ENCODE results near the gene CREB3L2. TPM values are rescaled to one million over a fixed set of nuclear protein-coding genes. Genes with fewer than 3 reads are reported as not detected.

The CREB3L2 gene
- total and polyA plus RNA-seq, 2 of the 8 experiments (the other 6 are each of a cell fraction or from before 2014, with no cell fraction given) = 14.4 to 48.3 TPM

DNA sequence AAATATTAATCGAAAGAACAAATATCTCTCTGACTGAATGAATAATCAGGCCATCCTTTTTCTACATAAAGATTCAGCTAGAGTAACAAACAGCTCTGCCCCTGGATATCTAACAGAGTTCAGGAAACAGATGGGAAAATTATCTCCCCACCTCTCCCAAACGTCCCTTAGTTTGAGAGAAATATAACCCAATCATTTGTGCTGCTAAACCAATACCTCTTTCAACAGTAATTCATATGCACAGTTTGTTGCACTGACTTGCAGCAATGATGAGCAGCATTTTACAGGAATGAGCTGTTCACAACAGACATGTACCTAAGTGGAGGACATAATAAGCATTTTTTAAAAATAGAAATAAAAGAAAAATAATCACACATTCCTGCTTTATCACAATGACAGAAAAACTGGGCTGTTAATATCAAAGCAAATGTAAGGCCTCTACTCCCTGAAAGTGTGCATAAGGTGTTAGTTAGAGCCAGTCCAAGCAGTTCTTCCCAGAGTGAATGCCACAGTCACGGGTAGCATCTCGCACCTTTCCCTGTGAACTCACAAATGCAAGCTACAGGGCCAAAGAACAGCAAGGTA lies 2.3 kb downstream of the CREB3L2 start:
- Histone ChIP-seq H3K4me3 (ENCODE audit: extremely low read depth in 1 of 4, insufficient read depth in 2 of 4, low read depth in 3 of 4, low read length in 4 of 4) (peak overlapping the region; percentile 87 to 95 (median 92); a peak in 5 of 8 replicates), H4K20me1 (replicated peaks in 1 of 2; ENCODE audit: control insufficient read depth in 1 of 2, insufficient read depth in 2 of 2, low read length in 2 of 2) (peaks cover 0 to 8% of the 10 kb centered on the region in 2 experiments), H3K79me1 (ENCODE audit: low read depth, low read length) (peaks cover 2% of the 10 kb centered on the region; the same call in 1 of the 2 replicates), H2BK15ac (ENCODE audit: low read length) (no peak overlapping the region; the same call in 1 of the 2 replicates), H3K14ac (ENCODE audit: insufficient read length) (no peak overlapping the region), H2AK5ac (ENCODE audit: low read depth, low read length) (no peak overlapping the region), H3K4me2 (ENCODE audit: insufficient read depth in 1 of 2, low read depth in 2 of 2, low read length in 2 of 2) (peak overlapping the region; percentile 83 to 98), H3K4ac (replicated peaks; ENCODE audit: insufficient read length, low read depth, low read length) (no peak overlapping the region), H3K27ac (ENCODE audit: low read depth, low read length) (no peak overlapping the region), H3K56ac (replicated peaks; ENCODE audit: insufficient read length, low read depth, low read length) (no peak overlapping the region), H2AFZ (ENCODE audit: low read length) (no peak overlapping the region), H2BK12ac (ENCODE audit: low read depth, low read length) (no peak overlapping the region), H3K18ac (ENCODE audit: extremely low read depth, low read length) (no peak overlapping the region), H2BK120ac (replicated peaks; ENCODE audit: low read depth, low read length) (no peak overlapping the region), H4K5ac (ENCODE audit: insufficient read length, low read depth, low read length) (no peak overlapping the region), H4K8ac (ENCODE audit: extremely low read depth, insufficient read depth, low read length) (no peak overlapping the region), H3K79me2 (ENCODE audit: control insufficient read depth in 1 of 2, insufficient read depth in 2 of 2, low read length in 2 of 2) (peaks cover 14 to 66% of the 10 kb centered on the region in 2 experiments), H3K4me1 (replicated peaks in 1 of 4; ENCODE audit: control insufficient read depth in 3 of 4, insufficient read depth in 4 of 4, low read length in 3 of 4) (peaks cover 0 to 11% (median 8%) of the 10 kb centered on the region in 4 experiments; a peak in 5 of 7 replicates), H2BK20ac (ENCODE audit: low read length) (no peak overlapping the region), H3K23me2 (ENCODE audit: low read depth, low read length) (peaks cover 8% of the 10 kb centered on the region), H3K23ac (ENCODE audit: insufficient read length) (no peak overlapping the region), H3K36me3 (ENCODE audit: control insufficient read depth in 2 of 4, insufficient read depth in 4 of 4, low read length in 3 of 4) (no peaks in the 10 kb centered on the region), H3K27me3 (replicated peaks in 1 of 4; ENCODE audit: control insufficient read depth in 3 of 4, extremely low read depth in 1 of 4, insufficient read depth in 3 of 4, low read length in 3 of 4) (no peaks in the 10 kb centered on the region), H3K9me3 (ENCODE audit: insufficient read depth in 2 of 2, low read depth in 1 of 2, low read length in 1 of 2) (no peaks in the 10 kb centered on the region), H3K9ac (replicated peaks in 1 of 4; ENCODE audit: extremely low read depth in 1 of 4, low read depth in 3 of 4, low read length in 3 of 4) (peak overlapping the region in 2 of 4 experiments; percentile 13 to 67; a peak in 2 of 7 replicates), H2BK5ac (ENCODE audit: low read depth, low read length) (no peak overlapping the region), H4K91ac (replicated peaks; ENCODE audit: insufficient read length, low read length) (no peak overlapping the region)
- no peak for TF ChIP-seq SIX5 (IDR thresholded peaks at IDR 0.05; ENCODE audit: low read depth, low read length)
- no peak for FAIRE-seq
- no peak for DNase-seq (ENCODE audit: low read depth in 1 of 2, low spot score in 2 of 2)
- CTCF ChIA-PET (ENCODE audit: partially characterized antibody) = interaction anchor here (0.7 to 14.1 kb wide), 16 partner anchors 9 to 408 kb away, joined by 3 to 167 read pairs (median 4); no protein-coding TSS in a partner anchor
- POLR2A ChIA-PET (ENCODE audit: partially characterized antibody) = interaction anchor here (1.5 to 1.7 kb wide), 2 partner anchors 26 to 169 kb away, joined by 4 to 9 read pairs; no protein-coding TSS in a partner anchor
- 68% methylated on average over 4 of the region's 4 CpGs; no CpG with 5 or more reads in 1 of the 2 experiments for WGBS, 2 experiments (ENCODE audit: extremely low coverage in 1 of 2, insufficient coverage in 1 of 2, insufficient read length in 1 of 2, insufficient replicate concordance in 2 of 2, low coverage in 1 of 2, low lambda C conversion rate in 2 of 2, missing lambda C conversion rate in 1 of 2)
